GM04503 (cell line): ENCODE results near the gene VSTM2L.

Experiments used
- DNase-seq: peaks from one replicate; pipeline ENCODE4 v3.0.0-alpha.2; 2012; ENCODE audit warnings: low read depth

VSTM2L gene

DNA sequence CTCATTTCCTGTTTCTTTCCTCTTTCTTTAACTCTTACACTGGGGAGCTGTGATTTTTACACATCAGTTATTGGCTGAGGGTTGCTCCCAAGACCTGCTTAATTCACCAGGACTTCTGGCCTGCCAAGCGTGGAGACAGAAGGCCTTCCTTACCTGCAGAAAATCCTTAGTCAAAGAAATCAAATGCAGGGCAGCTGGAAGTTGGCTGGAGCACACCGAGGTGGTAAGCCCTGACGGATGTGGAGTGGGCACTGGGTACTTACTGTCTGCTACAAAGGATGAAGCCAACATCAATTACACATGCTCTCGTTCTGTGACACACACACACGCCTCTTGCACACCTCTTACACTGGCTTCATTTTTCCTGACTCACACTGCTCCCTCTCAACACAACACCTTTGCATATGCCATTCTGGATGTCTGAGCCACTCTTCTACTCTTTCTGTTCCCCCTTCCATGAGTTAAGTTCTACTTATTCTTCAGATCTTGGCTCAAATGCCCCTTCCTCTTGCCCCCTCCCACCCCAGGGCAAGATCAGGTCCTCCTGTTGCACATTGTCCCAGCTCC lies 68.7 kb downstream of the VSTM2L start:
- DNase-seq: no peak

DNA sequence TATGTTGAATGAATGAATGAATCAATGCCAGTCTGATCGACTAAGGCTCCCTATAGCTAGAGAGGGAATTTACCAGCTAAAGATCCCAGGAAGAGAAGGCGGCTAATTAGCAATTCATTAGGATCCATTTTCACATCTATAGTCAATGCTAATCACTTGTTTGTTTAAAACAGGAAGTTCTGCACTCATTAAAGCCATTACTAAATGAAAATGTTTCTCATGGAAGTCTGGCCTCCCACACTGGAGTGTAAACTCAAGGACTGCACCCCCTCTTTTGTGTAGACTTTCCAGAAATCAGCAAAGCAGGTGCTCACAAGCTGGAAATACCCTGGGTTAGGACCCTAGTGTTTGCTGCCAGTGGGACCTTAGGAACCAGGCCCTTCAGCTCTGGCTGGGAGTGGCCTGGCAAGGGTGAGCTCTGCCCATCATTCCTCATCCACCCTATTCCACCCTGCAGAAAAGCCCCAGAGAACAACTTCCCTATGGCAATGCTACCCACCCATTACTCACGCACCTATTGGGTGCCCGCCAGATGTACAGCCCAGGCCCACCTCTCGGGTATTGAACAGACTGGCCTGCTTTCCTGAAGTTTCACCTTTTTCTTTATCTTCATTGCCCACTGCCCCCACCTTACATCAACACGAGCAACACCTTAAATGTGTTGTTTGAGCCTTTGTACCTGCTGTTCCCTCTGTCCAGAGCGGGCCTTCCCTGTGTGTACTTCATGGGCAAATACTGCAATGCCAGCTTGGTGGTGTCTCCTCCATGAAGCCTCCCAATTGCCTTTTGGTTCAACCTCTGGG lies 69.5 kb downstream of the VSTM2L start:
- DNase-seq: no peak

DNA sequence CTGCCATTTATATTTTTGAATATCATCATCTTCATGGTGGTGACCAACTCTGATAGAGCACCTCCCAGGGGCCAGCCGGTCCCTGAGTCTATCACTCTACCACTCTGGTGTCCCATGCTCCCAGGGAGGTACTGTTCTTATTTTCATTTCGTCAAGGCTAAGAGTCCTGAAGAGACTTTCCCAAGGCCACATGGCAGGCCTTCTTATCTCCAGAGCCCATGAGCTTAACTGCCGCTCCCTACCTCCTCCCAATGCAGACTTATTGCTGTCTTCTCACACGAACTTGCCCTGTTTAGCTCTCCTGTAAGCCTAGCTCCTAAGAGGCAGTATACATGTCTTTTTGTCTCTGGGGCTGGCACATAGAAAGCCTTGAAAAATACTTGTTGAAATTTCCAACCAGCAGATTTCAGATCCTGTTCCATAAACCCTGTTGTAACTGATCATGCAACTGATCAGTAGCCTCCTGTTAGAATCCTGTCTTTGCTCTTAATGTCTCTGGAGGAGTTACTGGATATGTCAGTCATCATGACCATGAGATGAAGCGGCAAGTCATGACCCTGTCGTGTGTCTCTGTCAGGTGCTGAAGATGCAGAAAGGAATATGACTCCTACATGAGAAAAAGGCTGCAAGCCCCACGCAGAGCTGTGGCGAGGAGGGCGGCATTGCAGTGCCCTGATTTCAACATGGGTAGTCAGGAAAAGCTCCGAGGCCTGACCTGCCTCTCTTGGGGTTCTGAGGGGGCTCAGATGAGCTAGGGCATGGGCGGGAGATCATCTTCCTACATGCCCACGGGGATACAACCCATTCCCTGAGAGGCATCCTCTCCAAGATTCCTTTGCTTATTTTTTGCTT lies 70.4 kb downstream of the VSTM2L start:
- no peak for DNase-seq

DNA sequence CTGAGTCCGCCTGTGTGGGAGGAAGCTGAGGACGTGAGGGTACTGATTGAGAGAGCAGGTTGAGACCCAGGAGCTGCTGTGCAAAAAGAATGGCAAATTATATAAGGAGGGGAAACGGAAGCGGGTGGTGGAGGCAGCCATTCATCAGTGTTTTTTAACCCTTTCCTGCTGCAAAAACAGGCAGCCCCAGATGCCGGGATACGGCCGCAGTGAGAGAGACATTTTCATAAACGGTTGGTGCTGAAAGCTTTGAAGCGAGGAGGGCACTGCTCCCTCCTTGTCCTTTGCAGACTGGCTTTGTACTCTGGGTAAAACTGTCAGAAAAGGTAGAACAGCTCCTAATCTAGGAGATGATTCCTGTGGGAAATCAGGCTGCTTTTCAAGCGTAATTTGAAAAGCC lies 74.0 kb downstream of the VSTM2L start:
- no peak for DNase-seq

DNA sequence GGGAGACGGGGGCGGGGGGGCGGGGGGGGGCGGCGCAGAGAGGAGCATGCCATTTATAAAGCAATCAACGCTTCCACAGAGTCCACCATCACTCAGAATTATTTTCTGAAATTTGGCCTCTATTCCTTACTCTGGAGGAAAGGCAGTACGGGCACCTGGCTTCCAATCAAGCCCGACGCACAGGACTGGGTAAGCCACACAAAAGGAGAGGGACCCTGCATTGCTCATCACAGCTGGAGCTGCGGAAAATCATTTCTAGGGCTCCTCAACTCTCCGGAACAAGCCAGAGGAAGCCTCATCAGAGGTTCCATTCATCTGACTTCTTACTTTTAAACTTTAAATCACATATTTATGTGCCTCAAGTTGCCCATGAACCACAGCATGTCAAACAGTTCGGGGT lies 74.4 kb downstream of the VSTM2L start:
- no peak for DNase-seq

DNA sequence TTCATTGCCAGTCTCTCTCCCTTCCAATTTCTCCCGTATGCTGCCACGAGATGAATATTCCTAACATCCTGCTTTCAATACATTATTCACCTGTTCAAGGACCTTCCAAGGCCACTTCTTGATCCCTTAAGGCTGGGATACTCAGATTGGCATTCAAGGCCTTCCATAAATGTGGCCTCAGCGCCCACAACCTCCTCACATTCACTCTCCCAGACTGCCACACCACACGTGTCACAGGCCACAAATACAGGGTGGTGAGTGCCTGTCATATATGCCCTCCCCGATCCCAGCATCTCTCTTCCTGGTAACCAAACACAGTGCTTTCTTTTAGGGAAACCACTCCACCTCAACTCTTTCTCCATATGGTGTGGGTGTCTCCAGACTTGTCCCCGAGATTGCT lies 74.9 kb downstream of the VSTM2L start:
- no peak for DNase-seq

DNA sequence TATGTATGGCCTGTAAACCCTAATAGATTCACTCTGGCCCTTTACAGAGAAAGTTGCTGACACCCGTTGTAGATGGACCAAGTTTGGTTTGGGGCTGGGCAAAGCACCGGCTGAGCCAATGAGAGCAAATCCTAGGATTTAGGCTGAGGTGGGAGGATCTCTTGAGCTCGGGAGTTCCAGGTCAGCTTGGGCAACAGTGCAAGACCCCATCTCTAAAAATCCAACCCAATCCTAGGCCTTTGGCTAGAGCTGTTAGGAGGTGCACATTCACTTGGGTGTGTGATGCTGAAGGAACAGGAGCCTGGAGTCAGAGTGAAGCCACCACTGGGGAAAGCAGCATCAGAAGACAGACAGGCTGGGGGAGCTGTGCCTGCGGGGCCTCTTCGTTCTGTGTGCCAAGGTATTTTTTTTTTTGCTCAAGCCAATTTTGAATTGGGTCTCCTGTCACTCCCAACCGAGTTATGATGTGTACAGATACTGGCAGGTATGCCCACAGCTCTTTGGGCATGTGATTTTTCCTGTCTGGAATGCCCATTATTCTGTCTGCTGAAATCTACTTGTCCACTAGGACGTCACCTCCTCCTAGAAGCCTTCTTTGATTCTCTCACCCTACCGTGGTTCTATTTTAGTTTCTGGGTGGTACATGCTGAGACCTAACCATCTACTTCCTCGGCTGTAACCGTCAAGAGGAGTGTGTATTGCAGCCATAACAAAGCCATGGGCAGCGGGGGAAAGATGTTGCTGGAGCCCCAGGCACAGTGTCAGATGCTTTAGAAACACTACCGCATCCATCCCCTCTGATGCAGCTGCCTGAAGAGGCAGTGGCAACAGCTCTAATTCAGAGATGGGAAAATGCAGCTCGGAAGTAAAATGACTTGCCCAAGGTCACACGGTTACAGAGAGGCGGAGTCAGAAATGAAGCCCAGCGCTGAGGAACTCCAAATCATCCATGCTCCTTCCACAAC lies 76.4 kb downstream of the VSTM2L start:
- DNase-seq: no peak

DNA sequence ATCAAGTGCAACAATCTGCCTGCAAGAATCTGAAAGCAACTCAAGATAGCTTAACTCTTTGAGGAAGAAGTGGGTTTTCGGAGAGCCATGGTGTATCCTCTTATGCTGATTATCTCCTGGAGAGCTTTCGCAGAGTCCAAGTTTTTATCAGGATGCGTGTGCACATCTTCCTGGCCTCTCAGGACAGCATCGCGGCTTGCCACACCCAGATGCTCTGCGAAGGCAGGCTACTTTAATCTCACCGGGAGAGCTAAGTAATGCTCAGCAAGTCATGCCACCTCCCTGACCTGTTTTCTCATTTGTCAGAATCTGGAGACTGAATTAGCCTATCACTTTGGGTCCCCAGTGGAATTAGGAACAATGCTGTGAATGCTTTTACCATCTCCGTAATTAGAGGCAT lies 77.5 kb downstream of the VSTM2L start:
- DNase-seq: no peak

DNA sequence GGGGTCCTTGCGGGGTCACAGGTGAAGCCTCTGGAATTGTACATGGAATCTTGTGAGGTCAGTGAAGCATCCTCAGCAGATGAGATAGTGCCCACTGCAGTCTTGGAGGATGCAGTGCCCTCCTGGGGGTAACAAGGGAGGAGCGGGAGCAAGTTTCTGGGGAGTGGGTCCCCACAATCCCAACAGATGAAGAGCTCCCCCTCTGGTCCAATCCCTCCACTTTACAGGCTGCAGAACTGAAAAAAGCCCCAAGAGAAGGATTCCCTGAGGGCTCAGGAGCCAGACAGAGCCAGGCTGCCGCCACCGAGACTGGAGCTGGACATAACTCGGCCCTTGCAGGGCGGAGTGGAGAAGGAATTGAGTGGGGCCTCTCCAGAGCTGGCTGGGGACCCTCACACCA lies 77.9 kb downstream of the VSTM2L start:
- no peak for DNase-seq

DNA sequence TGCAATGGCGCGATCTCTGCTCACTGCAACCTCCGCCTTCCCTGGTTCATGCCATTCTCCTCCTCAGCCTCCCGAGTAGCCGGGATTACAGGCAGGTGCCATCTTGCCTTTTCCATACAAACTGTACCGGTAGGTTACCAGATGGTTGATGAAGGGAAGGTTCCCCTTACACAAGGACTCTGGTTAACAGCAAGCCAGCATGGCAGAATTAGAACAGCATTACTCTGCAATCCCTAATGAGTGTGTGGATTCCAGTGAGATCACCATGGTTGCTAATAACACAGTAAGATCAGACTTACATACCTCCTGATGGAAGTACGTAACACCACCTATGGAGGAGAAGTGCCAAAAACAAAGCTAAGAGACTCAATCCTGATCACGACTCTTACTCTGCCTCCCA lies 78.6 kb downstream of the VSTM2L start:
- DNase-seq: no peak

DNA sequence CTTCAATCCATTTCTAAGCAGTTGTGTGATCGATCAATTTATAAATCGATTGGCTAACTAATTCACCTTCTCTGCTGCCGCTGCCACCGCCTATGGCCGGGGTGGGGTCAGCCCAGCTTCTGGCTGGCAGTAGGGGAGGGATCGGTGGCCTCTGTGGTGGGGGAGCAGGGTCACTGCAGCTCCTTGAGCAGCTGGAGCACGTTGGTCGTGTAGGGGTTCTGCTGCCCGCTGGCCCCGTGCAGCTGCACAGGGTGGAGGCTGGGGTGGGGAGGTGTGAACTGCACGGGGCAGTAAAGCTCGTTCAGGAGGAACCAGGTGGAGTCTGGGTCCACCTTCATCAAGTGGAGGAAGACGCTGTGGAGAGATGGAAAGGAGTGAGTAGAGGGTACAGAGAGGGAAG lies 80.4 kb downstream of the VSTM2L start:
- DNase-seq: no peak

DNA sequence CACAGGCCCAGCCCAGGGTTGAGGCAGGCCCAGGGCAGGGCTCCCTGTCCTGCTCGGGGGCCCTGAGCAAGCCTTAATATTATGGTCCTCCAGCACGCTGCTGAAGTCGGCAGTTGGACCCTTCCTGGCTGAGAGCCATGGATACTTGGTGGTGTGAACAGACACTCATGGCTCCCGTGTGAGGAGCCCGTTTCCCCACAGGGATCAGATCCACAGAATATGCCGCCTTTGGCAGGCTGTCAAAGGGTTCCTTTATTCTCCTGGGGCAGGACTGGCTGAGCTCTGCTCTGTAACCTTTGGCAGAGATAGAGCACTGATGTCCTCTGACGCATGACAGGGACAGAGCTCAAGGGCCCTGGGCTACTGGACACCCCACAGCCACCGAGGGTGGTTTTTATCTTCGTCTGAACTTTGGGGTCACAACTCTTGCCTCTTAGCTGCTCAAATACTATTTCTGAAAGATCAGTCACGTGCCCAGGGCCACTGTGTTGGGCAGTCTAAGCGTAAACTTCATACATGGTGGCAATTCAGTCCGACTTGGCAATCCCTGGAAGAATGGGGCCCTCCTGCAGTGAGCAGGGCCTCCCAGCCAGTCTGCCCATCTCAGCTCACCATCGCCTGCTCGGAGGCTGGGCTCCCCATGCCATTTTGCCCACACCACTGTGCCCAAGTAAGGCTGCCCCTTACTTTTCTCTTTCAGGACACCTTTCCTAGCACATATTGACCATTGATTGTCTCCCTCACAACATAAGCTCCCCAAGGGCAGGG lies 81.3 kb downstream of the VSTM2L start:
- DNase-seq: no peak

DNA sequence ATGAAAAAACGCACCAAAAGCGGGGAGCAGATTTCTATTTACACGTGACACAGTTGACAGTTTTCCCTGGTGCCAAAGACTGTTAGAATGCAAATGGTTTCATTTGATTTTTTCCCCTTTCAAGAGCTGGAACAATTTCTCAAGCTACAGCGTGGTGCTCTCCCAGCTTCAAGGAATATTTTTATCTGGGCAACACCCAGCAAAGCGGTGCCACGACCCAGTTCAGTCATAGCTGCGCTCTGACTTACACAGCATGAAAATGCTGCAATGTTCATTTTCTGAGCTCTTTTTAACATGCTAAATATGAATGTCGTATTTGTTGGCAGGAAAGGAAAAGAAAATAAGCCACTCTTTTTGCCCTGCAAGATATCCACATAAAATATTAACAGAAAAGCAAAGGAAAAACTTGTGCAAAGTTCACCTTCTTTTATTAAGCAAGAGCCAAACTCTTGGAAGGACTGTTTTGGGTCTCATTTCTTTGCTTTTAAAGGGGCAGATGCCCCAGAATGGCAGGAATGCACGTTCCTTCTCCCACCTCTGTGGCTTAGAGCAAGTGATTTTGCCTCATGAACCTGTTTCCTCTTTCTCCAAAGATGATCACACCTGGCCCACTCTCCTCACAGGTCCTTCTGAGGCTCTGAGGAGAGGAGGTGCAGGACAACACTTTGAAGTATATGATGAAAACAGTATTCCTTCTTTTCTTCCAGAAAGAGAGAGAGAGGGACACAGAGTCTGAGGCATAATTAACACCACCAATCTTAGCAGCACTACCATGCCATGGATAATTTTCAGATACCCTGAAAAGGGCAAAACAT lies 83.3 kb downstream of the VSTM2L start:
- DNase-seq: no peak

DNA sequence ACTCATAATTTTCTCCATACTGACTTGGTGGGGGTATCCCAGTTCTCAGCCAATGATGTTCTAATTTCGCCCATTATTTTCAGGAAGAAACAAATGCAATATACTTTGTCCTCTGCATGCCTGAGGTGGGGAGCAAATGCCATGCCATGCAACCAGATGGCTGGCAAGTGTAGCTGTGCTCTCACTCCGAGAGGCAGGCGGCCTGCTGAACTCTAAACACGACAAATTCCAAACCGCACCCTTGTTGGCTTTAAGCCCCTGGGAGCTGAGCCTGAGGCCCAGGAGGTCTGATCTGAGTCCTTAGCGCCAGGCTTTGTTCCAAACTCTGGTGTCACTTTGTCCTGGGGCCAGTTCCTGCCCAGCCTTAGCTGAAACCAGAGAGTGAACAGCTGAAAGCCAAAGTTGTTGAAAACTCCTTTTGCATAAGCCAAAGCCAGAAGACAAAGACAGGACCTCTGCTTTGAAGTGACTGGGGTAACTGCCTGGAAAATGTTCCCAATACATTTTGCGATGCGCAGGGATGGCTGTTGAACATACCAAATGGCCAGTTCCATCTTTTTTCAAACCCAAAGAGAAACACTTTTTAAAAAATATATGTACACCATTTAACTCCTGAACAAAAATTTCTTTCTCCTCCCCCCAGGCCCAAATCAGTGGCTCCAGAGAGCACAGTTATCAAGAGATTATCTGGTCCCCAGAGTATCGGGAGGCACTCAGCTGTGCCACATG lies 84.1 kb downstream of the VSTM2L start:
- DNase-seq: peak; percentile 58

DNA sequence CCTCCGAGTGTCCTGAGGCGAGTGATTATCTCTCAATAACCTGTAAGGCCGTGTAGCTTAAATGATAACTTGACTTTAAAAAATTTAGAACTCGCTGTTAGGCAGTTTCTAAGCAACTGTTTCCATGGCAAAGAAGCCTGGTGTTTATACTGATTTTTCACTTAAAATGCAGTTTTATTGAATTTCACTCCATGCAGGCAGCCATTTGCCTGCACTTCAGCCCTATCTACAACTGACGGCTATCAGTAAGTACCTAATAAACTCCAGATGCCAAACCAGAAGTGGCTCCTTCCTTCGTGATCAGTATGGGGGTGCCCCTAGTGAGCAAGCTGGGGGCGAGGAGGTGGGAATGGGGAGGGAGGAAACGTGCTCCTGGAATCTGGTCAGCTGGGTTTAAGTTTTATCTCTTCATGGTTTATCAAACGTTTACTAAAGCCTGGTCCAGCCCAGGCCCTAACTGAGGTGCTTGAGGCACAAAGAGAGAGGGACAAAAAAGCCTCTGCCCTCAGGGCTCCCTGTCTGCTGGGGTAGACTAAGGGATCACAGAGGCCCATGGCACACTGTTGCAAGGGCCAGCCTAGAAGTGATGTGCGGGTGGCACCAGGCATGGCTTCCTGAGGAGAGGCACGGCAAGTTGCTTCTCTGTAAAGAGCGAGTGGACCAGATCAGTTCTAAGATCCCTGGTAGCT lies 84.8 kb downstream of the VSTM2L start:
- DNase-seq: no peak

DNA sequence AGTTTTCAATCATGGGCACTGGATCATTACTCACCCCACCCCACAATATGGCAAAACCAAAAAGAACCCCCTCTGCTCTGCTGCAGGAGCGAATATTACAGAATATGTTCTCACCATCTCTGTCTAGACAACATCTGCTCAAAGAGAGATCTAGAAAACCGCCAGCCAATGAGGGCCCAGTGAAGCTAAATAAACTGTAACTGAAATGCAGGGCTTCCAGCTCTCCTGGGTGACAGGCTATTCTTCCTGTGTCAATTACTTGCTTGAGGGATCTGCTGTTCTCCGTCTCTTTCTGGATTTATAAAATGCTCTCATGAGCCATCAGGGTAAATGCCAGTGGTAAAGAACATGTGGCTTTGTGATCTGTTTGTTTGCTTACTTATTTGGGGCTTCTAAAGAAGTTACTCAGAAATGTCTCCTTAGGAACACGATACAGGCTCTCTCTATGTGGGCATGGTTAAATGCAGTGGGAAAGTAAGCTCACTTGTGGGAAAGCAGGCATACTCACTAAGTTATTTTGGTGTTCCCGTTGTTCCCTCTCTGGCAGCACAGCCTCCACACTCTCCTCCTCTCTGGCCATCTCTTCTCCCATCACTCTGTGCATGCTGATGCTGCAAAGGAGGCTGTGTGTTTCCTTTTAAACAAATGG lies 85.5 kb downstream of the VSTM2L start:
- no peak for DNase-seq

DNA sequence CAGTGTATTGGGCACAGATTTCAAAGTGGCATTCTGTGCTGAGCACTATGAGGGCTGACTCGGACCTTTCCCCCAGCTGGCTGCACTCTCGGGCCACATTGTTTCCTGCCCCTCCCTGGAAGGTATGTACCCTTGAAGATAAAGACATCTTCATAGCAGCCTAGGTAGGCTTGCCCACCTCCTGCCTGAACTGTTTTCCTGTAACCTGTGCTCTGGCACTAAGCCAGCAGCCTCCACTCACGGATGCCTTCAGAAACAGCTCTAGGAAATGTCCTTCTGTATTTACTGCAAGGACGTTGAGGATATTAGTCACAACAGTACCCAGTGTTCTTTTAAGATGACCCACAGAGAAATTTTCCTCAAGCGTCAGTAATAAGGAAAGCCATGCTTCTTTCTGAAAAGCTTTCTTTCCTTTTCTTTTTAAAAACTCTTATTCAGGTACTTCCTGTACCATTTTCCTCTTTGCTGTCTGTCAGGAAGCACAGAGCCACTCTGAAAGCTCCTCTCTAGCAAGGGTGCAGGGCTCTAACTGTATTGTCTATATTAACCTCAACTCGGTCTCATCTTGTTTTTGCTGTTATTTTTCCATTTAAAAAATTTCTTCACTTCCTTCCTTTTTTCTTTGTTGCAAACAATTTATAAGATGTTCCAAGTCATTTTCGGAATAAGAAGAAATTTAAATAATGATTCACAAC lies 86.8 kb downstream of the VSTM2L start:
- DNase-seq: no peak
